Hepatocyte (in vitro differentiated cells): ENCODE data around the gene ZDHHC9. TPM values are rescaled to one million over a fixed set of nuclear protein-coding genes. Genes with fewer than 3 reads are reported as not detected.

ENCODE experiments used
- DNase-seq: peaks from one replicate; pipeline ENCODE4 v3.0.0-alpha.2; 2016; ENCODE audit warnings: low spot score
- H2AFZ ChIP-seq: fragments of 200-600 bp; sonication (generic); 2 replicates; pipeline ENCODE4 v1.6.0; 2016; ENCODE audit warnings: antibody characterized with exemption, mild to moderate bottlenecking
- H3K27ac ChIP-seq: fragments of 200-600 bp; sonication (generic); 2 replicates; pipeline ENCODE4 v1.5.1; 2016; ENCODE audit warnings: mild to moderate bottlenecking
- H3K27me3 ChIP-seq: fragments of 200-600 bp; sonication (generic); 2 replicates; pipeline ENCODE4 v1.6.1; 2016
- H3K36me3 ChIP-seq: fragments of 200-600 bp; sonication (generic); replicated peaks from 2 replicates; pipeline ENCODE4 v1.5.1; 2016; ENCODE audit warnings: low read depth; ENCODE audit not compliant: insufficient read depth
- H3K4me1 ChIP-seq: fragments of 200-600 bp; sonication (generic); 2 replicates; pipeline ENCODE4 v1.5.1; 2016; ENCODE audit warnings: mild to moderate bottlenecking, moderate library complexity; ENCODE audit not compliant: insufficient read depth
- H3K4me2 ChIP-seq: fragments of 200-600 bp; sonication (generic); 2 replicates; pipeline ENCODE4 v1.6.0; 2016
- H3K4me3 ChIP-seq: fragments of 200-600 bp; sonication (generic); 2 replicates; pipeline ENCODE4 v1.5.1; 2016; ENCODE audit warnings: mild to moderate bottlenecking
- H3K79me2 ChIP-seq: fragments of 200-600 bp; sonication (generic); 2 replicates; pipeline ENCODE4 v1.6.0; 2017; ENCODE audit warnings: mild to moderate bottlenecking
- H3K9me2 ChIP-seq: fragments of 200-600 bp; sonication (generic); replicated peaks from 2 replicates; pipeline ENCODE4 v1.6.0; 2017; ENCODE audit warnings: mild to moderate bottlenecking; ENCODE audit not compliant: insufficient read depth
- H3K9me3 ChIP-seq: fragments of 200-600 bp; sonication (generic); 2 replicates; pipeline ENCODE4 v1.5.1; 2016; ENCODE audit warnings: low read depth, mild to moderate bottlenecking
- H4K20me1 ChIP-seq: fragments of 200-600 bp; sonication (generic); 2 replicates; pipeline ENCODE4 v1.6.0; 2016; ENCODE audit warnings: mild to moderate bottlenecking; ENCODE audit not compliant: insufficient read depth, poor library complexity, severe bottlenecking
- EZH2 ChIP-seq: fragments of 200-600 bp; sonication (generic); IDR thresholded peaks from 2 replicates; pipeline ENCODE4 v1.6.1; 2016; ENCODE audit warnings: antibody characterized with exemption, mild to moderate bottlenecking, borderline replicate concordance
- EZH2phosphoT487 ChIP-seq: fragments of 200-600 bp; sonication (generic); IDR thresholded peaks from one replicate; pipeline ENCODE4 v1.6.1; 2018; ENCODE audit warnings: antibody characterized with exemption, mild to moderate bottlenecking, low read depth, moderate library complexity; ENCODE audit not compliant: unreplicated experiment, severe bottlenecking
- WGBS: methylation state at CpG from one replicate; pipeline ENCODE4 v1.1.6; 2016; ENCODE audit warnings: low lambda C conversion rate; ENCODE audit errors: missing lambda C conversion rate; 5-methylcytosine and 5-hydroxymethylcytosine counted together
- polyA plus RNA-seq: library from polyadenylated mRNA; unstranded; fragments of >200 nt; fragmentation: Nextera tagmentation; extraction: Ambion mirVana; gene quantifications from 2 replicates; pipeline ENCODE4 v1.2.1, GENCODE V29; 2016
- total RNA-seq: library from RNA; depleted of rRNA; stranded (reverse); fragments of >200 nt; gene quantifications from 2 replicates; pipeline ENCODE4 v1.2.3, GENCODE V29; 2014
- TF ChIP-seq, protein P1 (sequence below): fragments of 200-600 bp; sonication (generic); IDR thresholded peaks from 2 replicates; pipeline ENCODE4 v1.5.1; 2016; ENCODE audit warnings: antibody characterized with exemption, mild to moderate bottlenecking; ENCODE audit not compliant: poor library complexity

The ZDHHC9 gene
- total and polyA plus RNA-seq, 2 experiments from 2014 or later, result 48.6 TPM

DNA sequence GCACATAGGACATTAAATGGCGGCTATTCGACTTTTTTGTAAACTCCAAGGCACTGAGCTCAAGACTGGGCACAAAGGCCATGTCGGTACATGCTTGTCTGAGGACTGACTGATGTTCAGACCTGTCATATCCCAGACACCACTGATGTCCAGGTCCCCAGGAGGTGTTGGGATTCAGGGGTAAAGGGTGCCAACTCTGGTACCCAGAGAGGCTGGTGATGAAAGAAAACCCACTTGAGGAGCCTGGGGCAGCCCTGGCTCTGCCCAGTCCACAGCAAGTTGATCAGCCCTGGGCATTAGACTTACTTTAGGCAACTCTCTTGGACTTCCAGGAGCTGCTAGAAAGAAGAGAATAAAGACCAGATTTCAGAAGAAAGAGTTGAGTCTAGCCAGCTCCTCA, 45.2 kb downstream of the ZDHHC9 start:
- H3K9me2 ChIP-seq, result no peaks in the 10 kb centered on the region
- 86% methylated on average over 3 of the region's 3 CpGs for WGBS
- no peak overlapping the region for H3K4me3 ChIP-seq
- H3K27ac ChIP-seq, result no peak overlapping the region
- no peak overlapping the region for H3K4me2 ChIP-seq
- H4K20me1 ChIP-seq, result no peaks in the 10 kb centered on the region
- no peaks in the 10 kb centered on the region for H3K9me3 ChIP-seq
- no peak overlapping the region for H2AFZ ChIP-seq
- no peaks in the 10 kb centered on the region for H3K36me3 ChIP-seq
- no peak for DNase-seq
- no peaks in the 10 kb centered on the region for H3K27me3 ChIP-seq
- no peak for TF ChIP-seq EZH2phosphoT487
- TF ChIP-seq, protein P1, sequence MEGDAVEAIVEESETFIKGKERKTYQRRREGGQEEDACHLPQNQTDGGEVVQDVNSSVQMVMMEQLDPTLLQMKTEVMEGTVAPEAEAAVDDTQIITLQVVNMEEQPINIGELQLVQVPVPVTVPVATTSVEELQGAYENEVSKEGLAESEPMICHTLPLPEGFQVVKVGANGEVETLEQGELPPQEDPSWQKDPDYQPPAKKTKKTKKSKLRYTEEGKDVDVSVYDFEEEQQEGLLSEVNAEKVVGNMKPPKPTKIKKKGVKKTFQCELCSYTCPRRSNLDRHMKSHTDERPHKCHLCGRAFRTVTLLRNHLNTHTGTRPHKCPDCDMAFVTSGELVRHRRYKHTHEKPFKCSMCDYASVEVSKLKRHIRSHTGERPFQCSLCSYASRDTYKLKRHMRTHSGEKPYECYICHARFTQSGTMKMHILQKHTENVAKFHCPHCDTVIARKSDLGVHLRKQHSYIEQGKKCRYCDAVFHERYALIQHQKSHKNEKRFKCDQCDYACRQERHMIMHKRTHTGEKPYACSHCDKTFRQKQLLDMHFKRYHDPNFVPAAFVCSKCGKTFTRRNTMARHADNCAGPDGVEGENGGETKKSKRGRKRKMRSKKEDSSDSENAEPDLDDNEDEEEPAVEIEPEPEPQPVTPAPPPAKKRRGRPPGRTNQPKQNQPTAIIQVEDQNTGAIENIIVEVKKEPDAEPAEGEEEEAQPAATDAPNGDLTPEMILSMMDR, result no peak
- TF ChIP-seq EZH2, result no peak
- no peaks in the 10 kb centered on the region for H3K79me2 ChIP-seq
- no peaks in the 10 kb centered on the region for H3K4me1 ChIP-seq

DNA sequence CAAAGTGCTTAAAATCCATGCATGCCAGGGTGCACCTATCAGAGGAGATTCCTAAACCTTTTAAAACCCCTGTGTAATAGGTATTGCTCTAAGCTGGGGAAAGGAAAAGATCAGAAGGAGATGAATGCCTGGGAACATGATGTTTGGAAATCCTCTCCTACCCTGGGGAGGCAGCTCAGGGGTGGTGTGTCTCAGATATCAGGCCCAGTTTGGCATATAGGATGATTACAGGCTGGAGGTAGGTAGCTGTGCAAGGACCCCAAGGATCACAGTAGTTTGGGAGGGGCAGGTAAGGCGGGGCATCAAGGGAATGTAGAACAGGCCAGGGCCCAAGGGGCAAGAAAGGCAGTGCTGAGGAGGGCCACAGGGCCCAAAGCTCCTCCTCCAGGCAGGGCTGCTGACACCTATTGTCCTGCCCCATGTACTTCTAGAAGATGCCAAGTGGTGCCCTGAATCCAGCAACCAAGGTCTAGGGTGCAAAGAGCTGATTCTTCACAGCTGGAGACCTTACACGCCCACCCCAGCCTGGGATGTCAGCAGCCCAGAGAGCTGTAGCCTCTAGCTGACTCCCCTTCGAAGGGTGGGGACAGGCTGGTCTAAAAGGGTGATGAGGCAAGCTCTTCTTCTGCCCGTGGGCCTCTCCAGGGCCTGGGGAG, 46.3 kb downstream of the ZDHHC9 start:
- no peaks in the 10 kb centered on the region for H3K79me2 ChIP-seq
- TF ChIP-seq EZH2phosphoT487, result no peak
- TF ChIP-seq, protein P1, result no peak
- no peak for TF ChIP-seq EZH2
- no peaks in the 10 kb centered on the region for H4K20me1 ChIP-seq
- H3K27me3 ChIP-seq, result no peaks in the 10 kb centered on the region
- no peaks in the 10 kb centered on the region for H3K9me2 ChIP-seq
- WGBS, result 70% methylated on average over 4 of the region's 4 CpGs
- H3K4me3 ChIP-seq, result no peak overlapping the region
- no peak for DNase-seq
- H3K27ac ChIP-seq, result no peak overlapping the region
- H3K36me3 ChIP-seq, result no peaks in the 10 kb centered on the region
- no peaks in the 10 kb centered on the region for H3K9me3 ChIP-seq
- H3K4me2 ChIP-seq, result no peak overlapping the region
- no peak overlapping the region for H2AFZ ChIP-seq
- H3K4me1 ChIP-seq, result no peaks in the 10 kb centered on the region

DNA sequence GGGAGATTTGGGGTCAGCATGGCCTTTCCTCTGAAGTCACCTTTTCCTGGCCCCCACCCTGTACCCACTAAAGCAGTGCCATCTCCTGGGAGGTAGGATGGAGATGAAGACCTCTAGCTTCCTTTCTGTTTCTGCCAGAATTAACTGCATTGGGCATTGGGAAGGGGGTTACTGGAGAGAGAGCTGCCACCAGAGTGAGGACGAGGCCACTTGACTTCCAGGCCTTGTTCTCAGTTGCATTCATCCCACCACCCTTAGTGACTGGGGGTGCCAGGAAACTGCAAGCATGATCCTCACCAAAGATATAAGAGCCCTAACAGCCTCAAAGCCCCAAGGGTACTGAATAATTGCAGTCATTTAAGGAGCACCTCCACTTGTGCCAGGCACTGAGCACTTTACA, 48.1 kb downstream of the ZDHHC9 start:
- DNase-seq, result no peak
- TF ChIP-seq, protein P1, result no peak
- TF ChIP-seq EZH2 (no peak), EZH2phosphoT487 (no peak)
- Histone ChIP-seq H2AFZ (no peak overlapping the region), H3K27ac (no peak overlapping the region), H3K36me3 (no peaks in the 10 kb centered on the region), H3K4me3 (no peak overlapping the region), H3K9me2 (no peaks in the 10 kb centered on the region), H3K4me2 (no peak overlapping the region), H3K9me3 (no peaks in the 10 kb centered on the region), H3K4me1 (no peaks in the 10 kb centered on the region), H4K20me1 (no peaks in the 10 kb centered on the region), H3K27me3 (no peaks in the 10 kb centered on the region), H3K79me2 (no peaks in the 10 kb centered on the region)
- WGBS, result 69% methylated on average over 1 of the region's 1 CpG
